ENCODE measurements around the gene LIPC.

LIPC gene

GRCh38 chr15:58554758-58555157 lies 123.0 kb downstream of the LIPC start:
- no peak for DNase-seq (ENCODE audit: low spot score)

- DNase-seq (ENCODE audit: low spot score): no peak
Observed at GRCh38 chr15:58555162-58556027, 123.6 kb downstream of the LIPC start.

- DNase-seq (ENCODE audit: low spot score): no peak
Observed at GRCh38 chr15:58556028-58556361, 124.2 kb downstream of the LIPC start.

GRCh38 chr15:58556541-58556940 lies 124.8 kb downstream of the LIPC start:
- DNase-seq (ENCODE audit: low spot score): no peak

GRCh38 chr15:58558777-58559176 lies 127.0 kb downstream of the LIPC start:
- no peak for DNase-seq (ENCODE audit: low spot score)

GRCh38 chr15:58559904-58560588 lies 128.3 kb downstream of the LIPC start:
- no peak for DNase-seq (ENCODE audit: low spot score)

- DNase-seq (ENCODE audit: low spot score): no peak
Observed at GRCh38 chr15:58561321-58561720, 129.5 kb downstream of the LIPC start.

GRCh38 chr15:58562135-58562534 lies 130.3 kb downstream of the LIPC start:
- DNase-seq (ENCODE audit: low spot score): no peak

GRCh38 chr15:58564981-58565380 lies 133.2 kb downstream of the LIPC start:
- DNase-seq (ENCODE audit: low spot score): no peak

GRCh38 chr15:58565619-58566018 lies 133.8 kb downstream of the LIPC start:
- no peak for DNase-seq (ENCODE audit: low spot score)

- no peak for DNase-seq (ENCODE audit: low spot score)
Observed at GRCh38 chr15:58566029-58566428, 134.2 kb downstream of the LIPC start.

- no peak for DNase-seq (ENCODE audit: low spot score)
Observed at GRCh38 chr15:58568157-58568571, 136.4 kb downstream of the LIPC start.

- no peak for DNase-seq (ENCODE audit: low spot score)
Observed at GRCh38 chr15:58569455-58569854, 137.7 kb downstream of the LIPC start.

- no peak for DNase-seq (ENCODE audit: low spot score)
Observed at GRCh38 chr15:58571491-58571890, 139.7 kb downstream of the LIPC start.

GRCh38 chr15:58572521-58572920 lies 140.7 kb downstream of the LIPC start:
- no peak for DNase-seq (ENCODE audit: low spot score)

- DNase-seq (ENCODE audit: low spot score): no peak
Observed at GRCh38 chr15:58573270-58573669, 141.5 kb downstream of the LIPC start.

- no peak for DNase-seq (ENCODE audit: low spot score)
Observed at GRCh38 chr15:58574631-58575030, 142.8 kb downstream of the LIPC start.

- DNase-seq (ENCODE audit: low spot score): no peak
Observed at GRCh38 chr15:58575045-58575786, 143.4 kb downstream of the LIPC start.

GRCh38 chr15:58576657-58577056 lies 144.9 kb downstream of the LIPC start:
- no peak for DNase-seq (ENCODE audit: low spot score)

- DNase-seq (ENCODE audit: low spot score): no peak
Observed at GRCh38 chr15:58582160-58582559, 150.4 kb downstream of the LIPC start.

GRCh38 chr15:58583171-58583908 lies 151.5 kb downstream of the LIPC start:
- no peak for DNase-seq (ENCODE audit: low spot score)

- DNase-seq (ENCODE audit: low spot score): no peak
Observed at GRCh38 chr15:58584789-58585461, 153.1 kb downstream of the LIPC start.

Measured in left forelimb (tissue), 1 donor.